Measurements from ENCODE around the gene PPP1R12A. TPM values are rescaled to one million over a fixed set of nuclear protein-coding genes. Genes with fewer than 3 reads are reported as not detected.

PPP1R12A gene
- polyA plus RNA-seq, 1 experiment, result 52.4 TPM

- Histone ChIP-seq H3K4me3 (ENCODE audit: low read depth, low read length) (no peak overlapping the region), H3K27me3 (ENCODE audit: control insufficient read depth, insufficient read depth, low read length) (no peaks in the 10 kb centered on the region), H3K36me3 (ENCODE audit: control insufficient read depth, insufficient read depth, low read length) (peaks cover 8% of the 10 kb centered on the region)
- DNase-seq (ENCODE audit: low read depth), result no peak
- POLR2A ChIA-PET, result no interaction called here
- no peak for TF ChIP-seq CTCF (IDR thresholded peaks at IDR 0.05; ENCODE audit: insufficient read depth, low read depth, low read length)
- CTCF ChIA-PET, result interaction anchor here (1.0 kb wide), 1 partner anchor 8 kb away, joined by 3 read pairs; no protein-coding TSS in a partner anchor
Observed at GRCh38 chr12:79834712-79835376, 100.1 kb downstream of the PPP1R12A start.

GRCh38 chr12:79830440-79830839 lies 104.5 kb downstream of the PPP1R12A start:
- ChIA-PET CTCF (interaction anchor here (1.3 kb wide), 1 partner anchor 12 kb away, joined by 3 read pairs; no protein-coding TSS in a partner anchor), POLR2A (no interaction called here)
- no peak overlapping the region for H3K4me3 ChIP-seq (ENCODE audit: low read depth, low read length)
- H3K36me3 ChIP-seq (ENCODE audit: control insufficient read depth, insufficient read depth, low read length), result peaks cover 1% of the 10 kb centered on the region; the same call in 1 of the 2 replicates
- TF ChIP-seq CTCF (IDR thresholded peaks at IDR 0.05; ENCODE audit: insufficient read depth, low read depth, low read length), result no peak
- no peaks in the 10 kb centered on the region for H3K27me3 ChIP-seq (ENCODE audit: control insufficient read depth, insufficient read depth, low read length)
- no peak for DNase-seq (ENCODE audit: low read depth)

GRCh38 chr12:79828924-79829323 lies 106.0 kb downstream of the PPP1R12A start:
- no peak for DNase-seq (ENCODE audit: low read depth)
- TF ChIP-seq CTCF (IDR thresholded peaks at IDR 0.05; ENCODE audit: insufficient read depth, low read depth, low read length), result no peak
- ChIA-PET POLR2A (no interaction called here), CTCF (interaction anchor here (0.6 kb wide), 1 partner anchor 27 kb away, joined by 3 read pairs; no protein-coding TSS in a partner anchor)
- Histone ChIP-seq H3K36me3 (ENCODE audit: control insufficient read depth, insufficient read depth, low read length) (peaks cover 1% of the 10 kb centered on the region; the same call in 1 of the 2 replicates), H3K4me3 (ENCODE audit: low read depth, low read length) (no peak overlapping the region), H3K27me3 (ENCODE audit: control insufficient read depth, insufficient read depth, low read length) (no peaks in the 10 kb centered on the region)

GRCh38 chr12:79827484-79827883 lies 107.4 kb downstream of the PPP1R12A start:
- no peaks in the 10 kb centered on the region for H3K27me3 ChIP-seq (ENCODE audit: control insufficient read depth, insufficient read depth, low read length)
- TF ChIP-seq CTCF (IDR thresholded peaks at IDR 0.05; ENCODE audit: insufficient read depth, low read depth, low read length), result no peak
- no peak for DNase-seq (ENCODE audit: low read depth)
- peaks cover 1% of the 10 kb centered on the region; the same call in 1 of the 2 replicates for H3K36me3 ChIP-seq (ENCODE audit: control insufficient read depth, insufficient read depth, low read length)
- ChIA-PET POLR2A (no interaction called here), CTCF (no interaction called here)
- no peak overlapping the region for H3K4me3 ChIP-seq (ENCODE audit: low read depth, low read length)

GRCh38 chr12:79826267-79827128 lies 108.4 kb downstream of the PPP1R12A start:
- no peak for DNase-seq (ENCODE audit: low read depth)
- POLR2A ChIA-PET, result no interaction called here
- H3K36me3 ChIP-seq (ENCODE audit: control insufficient read depth, insufficient read depth, low read length), result peaks cover 2% of the 10 kb centered on the region
- no peaks in the 10 kb centered on the region for H3K27me3 ChIP-seq (ENCODE audit: control insufficient read depth, insufficient read depth, low read length)
- no peak for TF ChIP-seq CTCF (IDR thresholded peaks at IDR 0.05; ENCODE audit: insufficient read depth, low read depth, low read length)
- CTCF ChIA-PET, result interaction anchor here (0.6 kb wide), 1 partner anchor 471 kb away, joined by 3 read pairs; no protein-coding TSS in a partner anchor
- H3K4me3 ChIP-seq (ENCODE audit: low read depth, low read length), result no peak overlapping the region
